A673 (cell line): Measurements from ENCODE around the gene SEPHS2.

Source experiments
- CTCF ChIP-seq: fragments of 300-800, 200-600 bp; sonication (generic); conservative IDR thresholded peaks from 2 replicates; pipeline ENCODE4 v1.5.1; 2017; ENCODE audit warnings: low read depth, mild to moderate bottlenecking, antibody characterized with exemption, low read length, moderate library complexity, mixed read lengths
- EZH2 ChIP-seq: fragments of 200-600 bp; sonication (generic); IDR thresholded peaks from 2 replicates; pipeline ENCODE4 v1.6.1; 2017; ENCODE audit warnings: borderline replicate concordance, low read depth, mild to moderate bottlenecking, mixed read lengths, antibody characterized with exemption, low read length; ENCODE audit not compliant: poor library complexity, severe bottlenecking

GRCh38 chr16:30445149-30445407 lies 596 bp downstream of the SEPHS2 start:
- no peak for TF ChIP-seq CTCF
- no peak for TF ChIP-seq EZH2
